GM20000 (cell line): Measurements from ENCODE around the gene STXBP5.
"Not testable (repeated sequence)": the region's sequence is repeated elsewhere in the genome, so short reads cannot be mapped to it uniquely, and the experiment has no call there.

Source experiments
- DNase-seq: peaks from one replicate; pipeline ENCODE4 v3.0.0; 2012; ENCODE audit warnings: low spot score
- TF ChIP-seq, protein P1 (sequence below): IDR thresholded peaks from 2 replicates; pipeline ENCODE4 v1.5.1; 2012; ENCODE audit warnings: mild to moderate bottlenecking, control low read depth; ENCODE audit errors: extremely low read depth, missing control alignments

Gene STXBP5

DNA sequence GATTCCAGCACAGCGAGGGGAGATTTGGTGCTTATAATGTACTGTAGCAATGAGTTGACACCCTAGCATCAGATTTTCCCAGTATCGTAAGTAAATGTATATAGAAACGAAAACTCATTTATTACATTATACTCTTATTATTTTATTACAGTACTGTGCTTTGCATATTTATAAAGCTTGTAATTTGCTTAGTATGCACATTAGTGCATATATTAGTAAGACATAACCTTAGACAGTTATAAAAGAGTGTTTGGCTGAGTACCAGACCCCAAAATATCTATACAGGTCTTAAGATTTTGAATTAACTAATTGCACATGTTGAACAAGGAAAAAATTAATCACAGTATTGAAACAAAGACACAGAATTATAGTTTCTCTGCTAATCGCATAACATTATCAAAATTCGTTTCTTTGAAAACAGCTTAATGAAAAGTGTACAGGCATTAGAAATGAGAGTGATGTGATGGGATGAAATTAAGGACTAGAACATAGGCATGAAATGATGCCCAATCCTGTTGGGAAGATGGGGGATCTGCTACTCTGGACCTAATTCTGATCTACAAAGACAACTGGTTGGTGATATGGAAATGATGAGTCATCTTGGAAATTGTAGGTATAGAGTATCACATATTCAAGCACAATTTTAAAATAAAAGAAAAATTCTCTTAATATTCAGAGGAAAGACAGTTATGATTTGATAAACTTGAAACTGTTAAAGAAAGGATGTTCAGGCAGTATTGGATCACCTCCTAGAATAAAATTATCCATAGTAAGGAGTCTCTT, 42.8 kb downstream of the STXBP5 start:
- no peak for DNase-seq
- TF ChIP-seq, protein P1, sequence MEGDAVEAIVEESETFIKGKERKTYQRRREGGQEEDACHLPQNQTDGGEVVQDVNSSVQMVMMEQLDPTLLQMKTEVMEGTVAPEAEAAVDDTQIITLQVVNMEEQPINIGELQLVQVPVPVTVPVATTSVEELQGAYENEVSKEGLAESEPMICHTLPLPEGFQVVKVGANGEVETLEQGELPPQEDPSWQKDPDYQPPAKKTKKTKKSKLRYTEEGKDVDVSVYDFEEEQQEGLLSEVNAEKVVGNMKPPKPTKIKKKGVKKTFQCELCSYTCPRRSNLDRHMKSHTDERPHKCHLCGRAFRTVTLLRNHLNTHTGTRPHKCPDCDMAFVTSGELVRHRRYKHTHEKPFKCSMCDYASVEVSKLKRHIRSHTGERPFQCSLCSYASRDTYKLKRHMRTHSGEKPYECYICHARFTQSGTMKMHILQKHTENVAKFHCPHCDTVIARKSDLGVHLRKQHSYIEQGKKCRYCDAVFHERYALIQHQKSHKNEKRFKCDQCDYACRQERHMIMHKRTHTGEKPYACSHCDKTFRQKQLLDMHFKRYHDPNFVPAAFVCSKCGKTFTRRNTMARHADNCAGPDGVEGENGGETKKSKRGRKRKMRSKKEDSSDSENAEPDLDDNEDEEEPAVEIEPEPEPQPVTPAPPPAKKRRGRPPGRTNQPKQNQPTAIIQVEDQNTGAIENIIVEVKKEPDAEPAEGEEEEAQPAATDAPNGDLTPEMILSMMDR = no peak

DNA sequence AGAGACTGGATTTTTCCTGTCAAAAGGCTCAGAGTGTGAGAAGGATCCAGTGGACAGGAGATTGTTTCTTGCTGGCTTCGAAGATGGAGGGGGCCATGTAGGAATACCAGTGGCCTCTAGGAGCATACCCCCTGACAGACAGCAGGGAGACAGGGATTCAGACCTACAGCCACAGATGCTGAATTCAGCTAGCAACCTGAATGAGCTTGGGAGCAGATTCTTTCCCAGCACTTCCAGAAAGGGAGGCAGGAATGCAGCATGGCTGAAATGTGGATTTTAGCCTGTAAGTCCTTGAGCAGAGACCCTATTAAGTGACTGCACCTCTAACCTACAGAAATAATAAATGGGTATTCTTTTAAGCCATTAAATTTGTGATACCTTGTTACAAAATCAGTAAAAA, 44.6 kb downstream of the STXBP5 start:
- TF ChIP-seq, protein P1 = no peak
- DNase-seq = no peak

DNA sequence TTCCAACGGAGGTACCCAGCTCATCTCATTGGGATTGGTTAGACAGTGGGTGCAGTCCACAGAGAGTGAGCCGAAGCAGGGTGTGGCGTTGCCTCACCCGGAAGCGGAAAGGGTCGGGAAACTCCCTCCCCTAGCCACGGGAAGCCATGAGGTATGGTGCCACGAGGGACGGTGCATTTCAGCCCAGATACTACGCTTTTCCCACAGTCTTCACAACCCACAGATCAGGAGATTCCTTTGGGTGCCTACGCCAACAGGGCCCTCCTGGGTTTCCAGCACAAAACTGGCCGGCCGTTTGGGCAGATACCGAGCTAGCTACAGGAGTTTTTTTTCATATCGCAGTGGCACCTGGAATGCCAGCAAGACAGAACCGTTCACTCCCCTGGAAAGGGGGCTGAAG, 46.9 kb downstream of the STXBP5 start:
- TF ChIP-seq, protein P1 = no peak

DNA sequence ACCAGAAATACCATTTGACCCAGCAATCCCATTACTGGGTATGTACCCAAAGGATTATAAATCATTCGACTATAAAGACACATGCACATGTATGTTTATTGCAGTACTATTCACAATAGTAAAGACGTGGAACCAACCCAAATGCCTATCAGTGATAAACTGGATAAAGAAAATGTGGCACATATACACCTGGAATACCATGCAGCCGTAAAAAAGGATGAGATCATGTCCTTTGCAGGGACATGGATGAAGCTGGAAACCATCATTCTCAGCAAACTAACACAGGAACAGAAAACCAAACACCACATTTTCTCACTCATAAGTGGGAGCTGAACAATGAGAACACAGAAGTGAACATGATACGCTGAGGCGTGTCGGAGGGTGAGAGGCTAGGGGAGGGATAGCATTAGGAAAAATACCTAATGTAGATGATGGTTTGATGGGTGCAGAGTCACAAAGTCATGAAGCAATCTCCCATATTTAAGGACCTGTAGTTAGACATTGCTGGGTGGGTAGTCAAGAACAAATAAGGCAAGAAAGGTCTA, 50.8 kb downstream of the STXBP5 start:
- not testable (repeated sequence) for DNase-seq

More for the DNA sequence above, 46.9 kb downstream of the STXBP5 start:
- no peak for DNase-seq

DNA sequence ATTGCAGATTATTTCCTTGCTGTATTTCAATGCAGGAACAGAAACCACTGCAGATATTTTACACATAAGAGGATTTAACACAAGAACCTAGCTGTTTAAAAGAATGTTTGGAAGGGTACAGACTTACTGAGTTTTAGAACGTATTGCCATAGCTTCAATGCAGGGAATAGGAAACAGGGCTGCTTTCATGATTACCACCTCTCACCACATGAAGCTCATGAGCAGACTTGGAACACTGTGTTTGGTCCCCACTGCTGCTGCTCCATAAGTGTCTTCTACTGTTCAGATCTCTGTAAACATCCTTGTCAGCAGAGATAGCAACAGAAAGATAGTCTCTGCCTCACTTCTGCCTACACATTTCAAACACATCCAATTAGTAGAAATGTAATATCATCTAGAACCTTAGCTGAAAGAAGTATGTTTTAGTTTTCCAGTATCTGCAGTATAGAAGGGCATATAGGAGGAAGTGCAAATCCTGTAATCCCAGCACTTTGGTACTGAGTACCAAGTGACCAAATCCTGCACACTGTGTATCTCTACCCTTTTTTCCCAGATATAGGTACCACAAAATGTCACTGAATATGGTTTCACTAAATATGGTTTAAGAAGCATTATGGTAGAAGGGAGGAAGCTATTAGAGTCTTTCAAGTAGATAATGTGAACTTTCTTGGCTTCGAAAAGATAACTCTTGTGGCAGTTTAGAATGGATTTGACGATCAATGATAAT, 51.9 kb downstream of the STXBP5 start:
- TF ChIP-seq, protein P1 = no peak
- DNase-seq = no peak

DNA sequence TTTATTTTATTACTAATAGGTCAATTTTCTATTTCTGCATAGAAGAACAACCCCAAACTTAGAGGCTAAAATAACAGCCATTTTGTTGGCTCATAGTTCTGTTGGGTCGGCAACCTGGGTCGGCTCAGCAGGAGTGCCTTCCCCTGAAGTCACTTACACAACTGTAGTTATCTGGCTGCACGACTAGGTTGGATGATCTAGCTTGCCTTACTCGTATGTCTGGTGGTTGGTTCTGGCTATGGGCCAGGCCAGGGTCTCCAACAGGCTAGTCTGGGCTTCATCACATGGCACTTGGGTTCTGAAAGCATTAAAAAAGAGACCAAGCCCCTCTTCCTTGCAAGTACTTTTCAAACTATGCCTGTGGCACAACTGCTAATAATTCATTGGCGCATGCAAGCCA, 53.5 kb downstream of the STXBP5 start:
- no peak for DNase-seq

DNA sequence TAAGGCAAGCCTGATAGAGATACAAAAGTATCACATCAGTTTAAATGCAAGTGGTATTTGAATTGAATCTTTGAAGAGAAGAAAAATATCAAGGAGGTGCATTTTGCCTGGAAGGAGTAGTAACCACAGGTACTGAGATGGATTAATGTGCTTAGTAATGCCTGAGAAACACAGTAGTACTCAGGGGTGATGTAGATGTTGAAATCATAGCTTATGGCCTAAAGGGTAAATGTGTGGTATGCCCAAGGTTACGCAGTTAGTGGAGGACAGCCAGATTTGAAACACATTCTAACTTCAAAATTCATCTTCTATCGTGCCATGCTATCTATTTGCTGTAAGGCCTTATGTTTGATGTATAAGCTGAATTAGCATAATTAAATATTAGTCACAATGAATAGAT, 55.9 kb downstream of the STXBP5 start:
- no peak for DNase-seq
- TF ChIP-seq, protein P1 = no peak

More for the DNA sequence above, 53.5 kb downstream of the STXBP5 start:
- TF ChIP-seq, protein P1 = no peak
